MCF 10A (cell line): ENCODE data around the gene EFCAB12. TPM values are rescaled to one million over a fixed set of nuclear protein-coding genes. Genes with fewer than 3 reads are reported as not detected.

ENCODE experiments used
- BruUV-seq: library from RNA; stranded (reverse); fragments of 400-500 nt; replicated peaks from 2 replicates; lab custom pipeline; 2021; lab: Mats Ljungman, UMichigan
- CTCF ChIA-PET: fragments of 300-600 bp; sonication (Branson Sonifier 250); formaldehyde crosslinking; extraction: SDS; loops from one replicate; lab custom pipeline; 2021; ENCODE audit warnings: antibody characterized with exemption, inconsistent platforms; lab: Yijun Ruan, JAX
- POLR2A ChIA-PET: fragments of 300-600, 350-650 bp; sonication (Branson Sonifier 250); formaldehyde crosslinking; extraction: SDS; loops from one replicate; lab custom pipeline; 2020; ENCODE audit warnings: antibody characterized with exemption, inconsistent platforms; lab: Yijun Ruan, JAX
- DNase-seq: peaks from one replicate; pipeline ENCODE4 v3.0.0-alpha.2; 2018; ENCODE audit not compliant: unreplicated experiment
- H3K27ac Mint-ChIP-seq: one replicate; pipeline ENCODE4 v1.8.0; 2022; ENCODE audit warnings: mild to moderate bottlenecking, low read depth, mixed read lengths; ENCODE audit not compliant: unreplicated experiment
- H3K27me3 Mint-ChIP-seq: one replicate; pipeline ENCODE4 v1.8.0; 2022; ENCODE audit warnings: mixed read lengths; ENCODE audit not compliant: insufficient read depth, unreplicated experiment
- H3K36me3 Mint-ChIP-seq: one replicate; pipeline ENCODE4 v1.8.0; 2022; ENCODE audit warnings: mild to moderate bottlenecking, moderate library complexity, mixed read lengths; ENCODE audit not compliant: insufficient read depth, unreplicated experiment
- H3K4me1 Mint-ChIP-seq: one replicate; pipeline ENCODE4 v1.8.0; 2022; ENCODE audit warnings: mixed read lengths; ENCODE audit not compliant: insufficient read depth, unreplicated experiment
- H3K4me3 Mint-ChIP-seq: one replicate; pipeline ENCODE4 v1.8.0; 2022; ENCODE audit warnings: mild to moderate bottlenecking, moderate library complexity, mixed read lengths; ENCODE audit not compliant: unreplicated experiment
- H3K9me3 Mint-ChIP-seq: one replicate; pipeline ENCODE4 v1.8.0; 2022; ENCODE audit warnings: mixed read lengths; ENCODE audit not compliant: unreplicated experiment
- intact Hi-C: fragments of 100-400 bp; cut with micrococcal nuclease; formaldehyde crosslinking; loops from 2 replicates; pipeline ENCODE4 v1.14.1; 2022
- total RNA-seq: library from RNA; stranded (reverse); gene quantifications from 2 replicates; pipeline ENCODE4 v1.2.3, GENCODE V29; 2022
- TF ChIP-seq, protein P1 (sequence below): fragments of 200-600 bp; IDR thresholded peaks from one replicate; pipeline ENCODE4 v1.8.0; 2022; ENCODE audit warnings: antibody characterized with exemption, mild to moderate bottlenecking; ENCODE audit not compliant: unreplicated experiment

The EFCAB12 gene
- total RNA-seq, 1 experiment from 2014 or later, result not detected

DNA sequence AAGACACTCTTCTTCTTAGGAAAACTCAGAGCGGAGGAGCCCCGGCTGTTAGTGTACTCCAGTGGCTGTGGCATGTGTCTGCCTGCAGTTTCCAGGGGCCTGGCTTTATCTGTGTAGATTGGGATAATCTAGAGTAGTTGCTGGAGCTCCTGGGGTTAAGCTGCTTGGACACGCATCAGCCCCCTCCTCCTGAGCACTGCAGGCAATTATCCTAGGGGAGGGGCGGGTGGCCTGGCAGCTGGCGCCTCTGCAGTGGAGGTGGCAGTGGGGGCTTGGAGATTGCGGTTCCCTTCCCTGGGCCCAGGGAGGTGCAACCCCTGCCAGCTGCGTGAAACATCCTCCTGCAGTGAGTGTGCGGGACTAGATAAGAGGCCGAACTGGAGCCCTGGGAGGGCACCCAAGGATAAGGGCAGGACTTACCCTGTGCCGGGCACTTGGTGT lies 68.2 kb downstream of the EFCAB12 start:
- Mint-ChIP-seq H3K27me3 (no peaks in the 10 kb centered on the region), H3K36me3 (no peaks in the 10 kb centered on the region), H3K4me1 (no peaks in the 10 kb centered on the region), H3K27ac (no peak overlapping the region), H3K4me3 (no peak overlapping the region), H3K9me3 (no peaks in the 10 kb centered on the region)
- DNase-seq, result no peak
- no TSS peak for BruUV-seq
- POLR2A ChIA-PET, result no interaction called here
- TF ChIP-seq, protein P1, sequence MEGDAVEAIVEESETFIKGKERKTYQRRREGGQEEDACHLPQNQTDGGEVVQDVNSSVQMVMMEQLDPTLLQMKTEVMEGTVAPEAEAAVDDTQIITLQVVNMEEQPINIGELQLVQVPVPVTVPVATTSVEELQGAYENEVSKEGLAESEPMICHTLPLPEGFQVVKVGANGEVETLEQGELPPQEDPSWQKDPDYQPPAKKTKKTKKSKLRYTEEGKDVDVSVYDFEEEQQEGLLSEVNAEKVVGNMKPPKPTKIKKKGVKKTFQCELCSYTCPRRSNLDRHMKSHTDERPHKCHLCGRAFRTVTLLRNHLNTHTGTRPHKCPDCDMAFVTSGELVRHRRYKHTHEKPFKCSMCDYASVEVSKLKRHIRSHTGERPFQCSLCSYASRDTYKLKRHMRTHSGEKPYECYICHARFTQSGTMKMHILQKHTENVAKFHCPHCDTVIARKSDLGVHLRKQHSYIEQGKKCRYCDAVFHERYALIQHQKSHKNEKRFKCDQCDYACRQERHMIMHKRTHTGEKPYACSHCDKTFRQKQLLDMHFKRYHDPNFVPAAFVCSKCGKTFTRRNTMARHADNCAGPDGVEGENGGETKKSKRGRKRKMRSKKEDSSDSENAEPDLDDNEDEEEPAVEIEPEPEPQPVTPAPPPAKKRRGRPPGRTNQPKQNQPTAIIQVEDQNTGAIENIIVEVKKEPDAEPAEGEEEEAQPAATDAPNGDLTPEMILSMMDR, result no peak
- intact Hi-C loops, result no loop called here
- CTCF ChIA-PET, result interaction anchor here (1.3 kb wide), 1 partner anchor 23 kb away, joined by 5 read pairs; no protein-coding TSS in a partner anchor

- DNase-seq, result no peak
- no peaks in the 10 kb centered on the region for H3K27me3 Mint-ChIP-seq
- no TSS peak for BruUV-seq
- no peak overlapping the region for H3K4me3 Mint-ChIP-seq
- no peaks in the 10 kb centered on the region for H3K9me3 Mint-ChIP-seq
- TF ChIP-seq, protein P1, result no peak
- no peaks in the 10 kb centered on the region for H3K4me1 Mint-ChIP-seq
- ChIA-PET POLR2A (no interaction called here), CTCF (interaction anchor here (1.3 kb wide), 1 partner anchor 24 kb away, joined by 5 read pairs; no protein-coding TSS in a partner anchor)
- intact Hi-C loops, result no loop called here
- H3K36me3 Mint-ChIP-seq, result no peaks in the 10 kb centered on the region
- H3K27ac Mint-ChIP-seq, result no peak overlapping the region
These were observed 69.6 kb downstream of the EFCAB12 start for GRCh38 chr3:129358772-129359371.

DNA sequence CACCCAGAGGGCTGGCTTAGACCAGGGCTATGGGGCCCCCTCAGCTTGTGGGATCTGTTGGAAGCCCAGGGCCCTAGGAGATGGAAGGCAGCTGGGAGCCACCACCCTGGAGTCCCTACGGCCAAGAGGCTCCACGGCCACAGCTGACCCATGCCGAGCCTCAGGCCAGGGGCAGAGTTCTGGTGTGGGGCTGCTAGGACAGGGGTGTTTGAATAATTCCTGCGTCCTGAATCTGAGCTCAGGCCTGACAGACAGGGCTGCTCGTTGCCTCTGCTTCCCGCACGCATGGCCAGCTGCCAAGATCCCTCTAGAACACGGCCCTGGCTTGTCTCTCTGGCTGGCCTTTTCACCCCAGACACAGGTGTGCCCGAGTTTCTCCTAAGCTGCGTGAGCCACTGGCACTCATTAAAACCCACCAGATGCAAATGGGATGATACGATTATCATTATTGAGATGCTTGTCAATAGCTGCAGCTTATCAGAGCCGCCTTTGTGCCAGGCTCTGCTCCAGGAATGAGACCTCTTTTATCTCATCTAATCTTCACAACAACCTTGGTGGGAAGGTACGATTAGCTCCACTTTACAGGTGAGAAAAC lies 70.2 kb downstream of the EFCAB12 start:
- Mint-ChIP-seq H3K27me3 (no peaks in the 10 kb centered on the region), H3K9me3 (no peaks in the 10 kb centered on the region), H3K27ac (no peak overlapping the region), H3K36me3 (no peaks in the 10 kb centered on the region), H3K4me3 (no peak overlapping the region), H3K4me1 (no peaks in the 10 kb centered on the region)
- no TSS peak for BruUV-seq
- DNase-seq, result peak; percentile 8
- CTCF ChIA-PET, result interaction anchor here (0.5 to 0.6 kb wide), 2 partner anchors 17 to 480 kb away, joined by 3 read pairs; no protein-coding TSS in a partner anchor
- intact Hi-C loops, result no loop called here
- POLR2A ChIA-PET, result no interaction called here
- TF ChIP-seq, protein P1, result no peak

DNA sequence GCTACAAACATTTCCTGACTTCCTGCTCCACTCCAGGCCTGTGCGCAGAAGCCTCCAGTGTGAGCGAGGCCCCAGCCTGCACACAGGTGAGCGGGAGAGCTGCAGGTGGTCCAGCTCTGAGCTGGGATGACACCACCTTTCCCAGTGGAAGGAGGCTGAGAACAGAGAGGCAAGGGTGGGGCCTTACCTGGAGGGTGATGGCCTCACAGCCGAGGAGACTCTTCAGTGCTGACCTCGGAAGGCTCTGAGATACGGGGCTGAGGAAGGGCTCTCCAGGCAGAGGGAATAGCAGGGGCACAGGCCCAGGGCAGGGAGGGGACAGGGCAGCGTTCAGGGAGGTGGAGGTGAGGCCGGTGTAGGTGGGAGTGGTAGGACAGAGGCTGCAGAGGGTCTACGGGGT lies 70.8 kb downstream of the EFCAB12 start:
- Mint-ChIP-seq H3K4me1 (no peaks in the 10 kb centered on the region), H3K27ac (no peak overlapping the region), H3K36me3 (no peaks in the 10 kb centered on the region), H3K9me3 (no peaks in the 10 kb centered on the region), H3K27me3 (no peaks in the 10 kb centered on the region), H3K4me3 (no peak overlapping the region)
- POLR2A ChIA-PET, result no interaction called here
- CTCF ChIA-PET, result interaction anchor here (0.5 to 0.6 kb wide), 2 partner anchors 16 to 480 kb away, joined by 3 read pairs; no protein-coding TSS in a partner anchor
- DNase-seq, result no peak
- intact Hi-C loops, result no loop called here
- BruUV-seq, result no TSS peak
- TF ChIP-seq, protein P1, result no peak
